ENCODE data around the gene PTPN3. TPM values are rescaled to one million over a fixed set of nuclear protein-coding genes. Genes with fewer than 3 reads are reported as not detected.

PTPN3 gene
- total and polyA plus RNA-seq, 2 experiments from 2014 or later, result 1.4 to 2.6 TPM

GRCh38 chr9:109473329-109473728 is 24.8 kb downstream of the PTPN3 start:
- no peak for DNase-seq (ENCODE audit: low spot score)
- no peaks in the 10 kb centered on the region for H3K27me3 ChIP-seq (ENCODE audit: insufficient read depth)
- no peak for ATAC-seq
- Mint-ChIP-seq H3K9me3 (no peaks in the 10 kb centered on the region), H3K36me3 (ENCODE audit: low read depth) (no peaks in the 10 kb centered on the region), H3K4me1 (peaks cover 14% of the 10 kb centered on the region), H3K27me3 (ENCODE audit: insufficient read depth, low read depth, poor library complexity) (peaks cover 6% of the 10 kb centered on the region), H3K4me3 (no peak overlapping the region), H3K27ac (no peak overlapping the region)
- no peaks in the 10 kb centered on the region for H3K9me2 ChIP-seq (ENCODE audit: insufficient read depth)
- H3K79me2 ChIP-seq (replicated peaks; ENCODE audit: insufficient read depth), result no peaks in the 10 kb centered on the region
- no peak overlapping the region for H3K4me3 ChIP-seq
- H3K27ac ChIP-seq (ENCODE audit: low read depth), result no peak overlapping the region
- TF ChIP-seq REST (IDR thresholded peaks at IDR 0.05; ENCODE audit: unreplicated experiment), result no peak
- no peak for TF ChIP-seq CTCF (conservative IDR thresholded peaks at IDR 0.05; ENCODE audit: low read depth in 2 of 2)
- TF ChIP-seq ZNF114 (CRISPR knock-in tag; IDR thresholded peaks at IDR 0.05), result no peak
- no peak for TF ChIP-seq EZH2phosphoT487 (IDR thresholded peaks at IDR 0.05; ENCODE audit: unreplicated experiment)
- no peak for TF ChIP-seq CREB1 (CRISPR knock-in tag; IDR thresholded peaks at IDR 0.05; ENCODE audit: low read depth)
- H3F3A ChIP-seq (replicated peaks; ENCODE audit: low read depth), result no peaks in the 10 kb centered on the region
- H3K4me2 ChIP-seq, result no peak overlapping the region
- H3K4me1 ChIP-seq (ENCODE audit: insufficient read depth), result no peaks in the 10 kb centered on the region
- no peak overlapping the region for H2AFZ ChIP-seq
- no peaks in the 10 kb centered on the region for H3K36me3 ChIP-seq (ENCODE audit: insufficient read depth)
- no peaks in the 10 kb centered on the region for H4K20me1 ChIP-seq (replicated peaks; ENCODE audit: insufficient read depth)

- H3K9me3 Mint-ChIP-seq, result no peaks in the 10 kb centered on the region
- ATAC-seq, result no peak
- TF ChIP-seq ETS1 (IDR thresholded peaks at IDR 0.05), result no peak
- no peak for TF ChIP-seq EZH2phosphoT487 (IDR thresholded peaks at IDR 0.05; ENCODE audit: unreplicated experiment)
- no peak for TF ChIP-seq NANOG (IDR thresholded peaks at IDR 0.05; ENCODE audit: borderline replicate concordance)
These were observed 26.4 kb downstream of the PTPN3 start for GRCh38 chr9:109471475-109472393.

More at GRCh38 chr9:109471475-109472393, 26.4 kb downstream of the PTPN3 start:
- Histone ChIP-seq H3K9me2 (ENCODE audit: insufficient read depth) (no peaks in the 10 kb centered on the region), H3K27ac (ENCODE audit: low read depth) (no peak overlapping the region), H3K27me3 (ENCODE audit: insufficient read depth) (no peaks in the 10 kb centered on the region), H3K4me2 (no peak overlapping the region), H3K79me2 (replicated peaks; ENCODE audit: insufficient read depth) (no peaks in the 10 kb centered on the region), H3K4me3 (no peak overlapping the region), H4K20me1 (replicated peaks; ENCODE audit: insufficient read depth) (no peaks in the 10 kb centered on the region), H3F3A (replicated peaks; ENCODE audit: low read depth) (no peaks in the 10 kb centered on the region), H2AFZ (no peak overlapping the region), H3K4me1 (ENCODE audit: insufficient read depth) (no peaks in the 10 kb centered on the region), H3K36me3 (ENCODE audit: insufficient read depth) (no peaks in the 10 kb centered on the region)
- no peak overlapping the region for H3K27ac Mint-ChIP-seq
- H3K4me1 Mint-ChIP-seq, result peaks cover 5% of the 10 kb centered on the region
- DNase-seq (ENCODE audit: low spot score), result no peak
- H3K4me3 Mint-ChIP-seq, result no peak overlapping the region
- no peaks in the 10 kb centered on the region for H3K36me3 Mint-ChIP-seq (ENCODE audit: low read depth)
- H3K27me3 Mint-ChIP-seq (ENCODE audit: insufficient read depth, low read depth, poor library complexity), result peaks cover 3% of the 10 kb centered on the region
